K562 (cell line): Measurements from ENCODE around the gene ZFP92. TPM values are rescaled to one million over a fixed set of nuclear protein-coding genes. Genes with fewer than 3 reads are reported as not detected.

ENCODE experiments used
- ETV5 ChIP-seq: sonication (generic); formaldehyde crosslinking; IDR thresholded peaks from 2 replicates; pipeline ENCODE4 v1.4.0; 2020; ENCODE audit warnings: low read depth, mild to moderate bottlenecking, missing genetic modification reagents
- FOXM1 ChIP-seq, 2 experiments: fragments of 450-650 bp in 1 of 2; sonication (generic) in 1 of 2; formaldehyde crosslinking in 1 of 2; IDR thresholded peaks; 2 replicates each; pipeline versions ENCODE4 v1.6.1 to v1.9.0; 2017 to 2022; ENCODE audit warnings: low read depth in 2 of 2, mild to moderate bottlenecking in 2 of 2, missing genetic modification reagents in 1 of 2, moderate library complexity in 1 of 2
- HNRNPLL ChIP-seq: fragments of 200-400 bp; formaldehyde crosslinking; IDR thresholded peaks from 2 replicates; pipeline ENCODE4 v1.6.1; 2017; ENCODE audit warnings: low read length, low read depth, mild to moderate bottlenecking; ENCODE audit not compliant: poor library complexity, severe bottlenecking
- KDM4B ChIP-seq, 2 experiments: fragments of 450-650 bp in 1 of 2; sonication (generic) in 1 of 2; IDR thresholded peaks; 2 replicates each; pipeline ENCODE4 v1.6.1; 2016 to 2017; ENCODE audit warnings: borderline replicate concordance in 2 of 2, antibody characterized with exemption in 1 of 2, low read depth in 1 of 2, mild to moderate bottlenecking in 1 of 2
- KLF16 ChIP-seq: IDR thresholded peaks from 2 replicates; pipeline ENCODE4 v1.6.1; 2016; ENCODE audit warnings: antibody characterized with exemption
- L3MBTL2 ChIP-seq: fragments of 450-650 bp; IDR thresholded peaks from 2 replicates; pipeline ENCODE4 v1.6.1; 2016; ENCODE audit warnings: mild to moderate bottlenecking, moderate library complexity
- ZNF780A ChIP-seq: fragments of 250-450 bp; sonication (Bioruptor Pico); IDR thresholded peaks from 2 replicates; pipeline ENCODE4 v1.5.0; 2021; ENCODE audit warnings: mild to moderate bottlenecking
- polyA plus RNA-seq, 8 experiments: library from polyadenylated mRNA; depleted of rRNA in 4 of 8; stranded (reverse) in 5 of 8; unstranded in 3 of 8; fragments of >200 nt; fragmentation: Nextera tagmentation in 2 of 8; fragmentation: Illumina TruSeq in 1 of 8; extraction: Ambion mirVana in 2 of 8; extraction: Trizol in 1 of 8; gene quantifications; 2 replicates each; pipeline versions ENCODE4 v1.2.1 to v1.2.3, GENCODE V29; 2011 to 2014; ENCODE audit warnings: inconsistent platforms in 1 of 8, missing spikeins in 1 of 8
- total RNA-seq, 7 experiments: library from RNA; depleted of rRNA in 6 of 7; stranded (reverse); fragments of >200 nt in 6 of 7; fragmentation: Illumina TruSeq in 2 of 7; extraction: Trizol in 2 of 7; gene quantifications; 2 replicates each; pipeline versions ENCODE4 v1.2.1 to v1.2.3, GENCODE V29; 2011 to 2021; ENCODE audit warnings: low replicate concordance in 1 of 7
- TF ChIP-seq, protein P1 (sequence below): fragments of 450-650 bp; IDR thresholded peaks from 2 replicates; pipeline ENCODE4 v1.6.1; 2016; ENCODE audit warnings: low read depth, mild to moderate bottlenecking, moderate library complexity
- TF ChIP-seq, protein P2 (sequence below): sonication (generic); formaldehyde crosslinking; IDR thresholded peaks from 2 replicates; pipeline ENCODE4 v1.8.1; 2023; ENCODE audit warnings: mild to moderate bottlenecking, missing genetic modification reagents, moderate library complexity
- TF ChIP-seq, protein P3 (sequence below), 2 experiments: IDR thresholded peaks; 2 replicates each; pipeline ENCODE4 v1.6.1; 2012; ENCODE audit warnings: improper control_type of control experiment in 2 of 2, low read depth in 2 of 2, low read length in 2 of 2, borderline replicate concordance in 1 of 2
- TF ChIP-seq, protein P4 (sequence below): fragments of 200-800 bp; sonication (Bioruptor generic); IDR thresholded peaks from 2 replicates; pipeline ENCODE4 v1.6.1; 2017; ENCODE audit warnings: missing genetic modification characterization, missing compliant biosample characterization

The ZFP92 gene
- total and polyA plus RNA-seq, 9 of the 15 experiments (the other 6 are each of a cell fraction or from before 2014, with no cell fraction given): 0.32 to 3.3 (median 1.8) TPM

DNA sequence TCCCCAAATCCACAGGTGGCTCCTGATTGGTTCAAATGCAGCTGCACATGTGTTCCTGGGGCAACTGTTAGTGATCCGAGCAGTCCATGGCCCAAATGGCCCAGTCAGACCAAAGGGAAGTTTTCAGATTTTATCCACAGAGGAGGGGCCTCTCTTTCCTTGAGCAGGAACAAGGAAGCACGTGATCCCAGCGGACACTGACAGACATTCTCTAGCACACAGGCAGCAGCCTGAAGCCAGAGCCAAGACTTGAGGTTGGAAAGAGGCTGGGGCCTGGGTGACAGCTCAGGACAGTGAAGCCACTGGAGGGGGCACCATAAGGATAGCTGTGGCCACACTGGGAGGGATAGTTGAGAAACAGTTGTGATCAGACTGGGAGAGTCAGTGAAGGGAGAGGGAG is 3.5 kb upstream of the ZFP92 start (continued):
- TF ChIP-seq HNRNPLL (no peak), FOXM1 (IDR thresholded peaks at IDR 0.05; ENCODE audit: low read depth) (no peak), FOXM1 (CRISPR knock-in tag; IDR thresholded peaks at IDR 0.05; ENCODE audit: low read depth) (no peak), L3MBTL2 (peak; percentile 70; the same call in 1 of the 2 replicates), KDM4B (IDR thresholded peaks at IDR 0.05; ENCODE audit: borderline replicate concordance in 2 of 2, low read depth in 1 of 2) (no peak), ETV5 (CRISPR knock-in tag) (no peak), ZNF780A (no peak), KLF16 (no peak)
- TF ChIP-seq, protein P1, sequence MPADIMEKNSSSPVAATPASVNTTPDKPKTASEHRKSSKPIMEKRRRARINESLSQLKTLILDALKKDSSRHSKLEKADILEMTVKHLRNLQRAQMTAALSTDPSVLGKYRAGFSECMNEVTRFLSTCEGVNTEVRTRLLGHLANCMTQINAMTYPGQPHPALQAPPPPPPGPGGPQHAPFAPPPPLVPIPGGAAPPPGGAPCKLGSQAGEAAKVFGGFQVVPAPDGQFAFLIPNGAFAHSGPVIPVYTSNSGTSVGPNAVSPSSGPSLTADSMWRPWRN: no peak
- TF ChIP-seq, protein P2, sequence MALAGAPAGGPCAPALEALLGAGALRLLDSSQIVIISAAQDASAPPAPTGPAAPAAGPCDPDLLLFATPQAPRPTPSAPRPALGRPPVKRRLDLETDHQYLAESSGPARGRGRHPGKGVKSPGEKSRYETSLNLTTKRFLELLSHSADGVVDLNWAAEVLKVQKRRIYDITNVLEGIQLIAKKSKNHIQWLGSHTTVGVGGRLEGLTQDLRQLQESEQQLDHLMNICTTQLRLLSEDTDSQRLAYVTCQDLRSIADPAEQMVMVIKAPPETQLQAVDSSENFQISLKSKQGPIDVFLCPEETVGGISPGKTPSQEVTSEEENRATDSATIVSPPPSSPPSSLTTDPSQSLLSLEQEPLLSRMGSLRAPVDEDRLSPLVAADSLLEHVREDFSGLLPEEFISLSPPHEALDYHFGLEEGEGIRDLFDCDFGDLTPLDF (CRISPR knock-in tag): no peak
- TF ChIP-seq, protein P3, sequence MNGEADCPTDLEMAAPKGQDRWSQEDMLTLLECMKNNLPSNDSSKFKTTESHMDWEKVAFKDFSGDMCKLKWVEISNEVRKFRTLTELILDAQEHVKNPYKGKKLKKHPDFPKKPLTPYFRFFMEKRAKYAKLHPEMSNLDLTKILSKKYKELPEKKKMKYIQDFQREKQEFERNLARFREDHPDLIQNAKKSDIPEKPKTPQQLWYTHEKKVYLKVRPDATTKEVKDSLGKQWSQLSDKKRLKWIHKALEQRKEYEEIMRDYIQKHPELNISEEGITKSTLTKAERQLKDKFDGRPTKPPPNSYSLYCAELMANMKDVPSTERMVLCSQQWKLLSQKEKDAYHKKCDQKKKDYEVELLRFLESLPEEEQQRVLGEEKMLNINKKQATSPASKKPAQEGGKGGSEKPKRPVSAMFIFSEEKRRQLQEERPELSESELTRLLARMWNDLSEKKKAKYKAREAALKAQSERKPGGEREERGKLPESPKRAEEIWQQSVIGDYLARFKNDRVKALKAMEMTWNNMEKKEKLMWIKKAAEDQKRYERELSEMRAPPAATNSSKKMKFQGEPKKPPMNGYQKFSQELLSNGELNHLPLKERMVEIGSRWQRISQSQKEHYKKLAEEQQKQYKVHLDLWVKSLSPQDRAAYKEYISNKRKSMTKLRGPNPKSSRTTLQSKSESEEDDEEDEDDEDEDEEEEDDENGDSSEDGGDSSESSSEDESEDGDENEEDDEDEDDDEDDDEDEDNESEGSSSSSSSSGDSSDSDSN (IDR thresholded peaks at IDR 0.05; ENCODE audit: borderline replicate concordance in 1 of 2, low read depth in 2 of 2, low read length in 2 of 2): no peak
- TF ChIP-seq, protein P4, sequence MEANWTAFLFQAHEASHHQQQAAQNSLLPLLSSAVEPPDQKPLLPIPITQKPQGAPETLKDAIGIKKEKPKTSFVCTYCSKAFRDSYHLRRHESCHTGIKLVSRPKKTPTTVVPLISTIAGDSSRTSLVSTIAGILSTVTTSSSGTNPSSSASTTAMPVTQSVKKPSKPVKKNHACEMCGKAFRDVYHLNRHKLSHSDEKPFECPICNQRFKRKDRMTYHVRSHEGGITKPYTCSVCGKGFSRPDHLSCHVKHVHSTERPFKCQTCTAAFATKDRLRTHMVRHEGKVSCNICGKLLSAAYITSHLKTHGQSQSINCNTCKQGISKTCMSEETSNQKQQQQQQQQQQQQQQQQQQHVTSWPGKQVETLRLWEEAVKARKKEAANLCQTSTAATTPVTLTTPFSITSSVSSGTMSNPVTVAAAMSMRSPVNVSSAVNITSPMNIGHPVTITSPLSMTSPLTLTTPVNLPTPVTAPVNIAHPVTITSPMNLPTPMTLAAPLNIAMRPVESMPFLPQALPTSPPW (CRISPR knock-in tag): 0 out of 2 replicates have a peak, but pooled peaks have one; percentile 22
